NCI-H69 (cell line): ENCODE data around the gene SHMT2.
A peak's percentile ranks its signal among the peaks of the same experiment; 100 is the strongest.

Experiments
- DNase-seq: peaks from one replicate; lab custom pipeline; 2025; lab: John Stamatoyannopoulos, UW

Gene SHMT2

DNA sequence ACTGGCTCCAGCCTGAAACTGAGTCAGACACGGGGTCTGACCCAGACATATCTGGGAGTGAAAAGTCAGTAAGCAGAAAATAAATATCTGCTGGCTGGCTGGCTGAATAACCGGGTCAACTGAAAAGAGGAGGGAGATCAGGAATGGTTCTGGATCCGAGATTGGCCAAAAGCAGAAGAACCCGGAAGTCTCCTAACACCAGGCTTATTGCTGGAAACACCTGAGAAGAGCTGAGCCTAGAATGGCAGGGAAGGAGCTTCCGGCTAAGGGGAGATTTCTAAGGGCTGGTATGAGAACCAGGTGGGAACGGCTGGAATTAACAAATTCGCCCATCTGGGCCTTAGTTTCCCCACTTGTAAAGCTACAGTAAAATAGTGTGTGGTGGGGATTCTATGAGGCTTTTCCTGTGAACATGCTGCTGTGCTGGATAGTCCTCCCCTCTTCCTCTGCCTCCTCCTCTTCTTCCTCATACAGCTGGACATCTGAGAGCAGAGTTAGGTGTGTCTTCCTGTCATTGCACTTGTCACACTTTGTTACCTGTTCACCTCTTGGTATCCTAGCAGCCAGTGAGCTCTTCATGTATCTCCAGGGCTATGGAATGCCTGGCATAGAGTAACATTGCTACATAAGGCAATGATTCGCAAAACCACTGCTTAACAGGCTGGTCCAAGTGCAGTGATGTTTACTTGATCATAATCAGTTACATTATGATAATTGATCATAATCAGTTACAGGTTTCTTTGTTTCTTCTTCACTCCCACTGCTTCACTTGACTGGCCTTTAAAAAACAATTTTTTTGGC lies 2.0 kb upstream of the SHMT2 start:
- DNase-seq: peak; percentile 73

DNA sequence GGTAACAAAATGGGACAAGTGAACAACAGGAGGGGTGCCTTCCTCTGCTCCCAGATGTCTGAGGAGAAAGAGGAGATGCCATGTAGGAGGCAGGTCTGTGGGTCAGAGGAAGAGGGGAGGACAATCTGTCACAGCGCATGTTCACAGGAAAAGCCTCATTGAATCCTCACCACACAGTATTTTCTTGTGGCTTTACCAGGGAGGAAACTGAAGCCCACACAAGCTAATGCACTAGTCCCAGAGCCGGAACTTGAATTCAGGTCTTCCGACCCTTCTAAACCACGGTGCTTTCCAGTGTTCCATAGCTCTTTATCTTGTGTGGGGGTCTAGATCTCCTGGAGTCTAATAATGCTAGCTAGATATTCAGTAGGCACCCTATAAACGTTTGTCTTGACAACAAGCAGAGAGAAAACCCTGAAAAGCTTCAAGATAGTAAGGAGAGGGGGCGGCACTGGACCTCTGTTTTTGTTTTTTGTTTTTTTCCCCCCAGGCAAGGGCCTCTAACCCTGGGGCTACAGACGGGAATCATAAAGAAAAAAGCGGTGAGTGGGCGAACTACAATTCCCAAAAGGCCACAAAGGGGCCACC lies 371 bp upstream of the SHMT2 start:
- DNase-seq: peak; percentile 54

DNA sequence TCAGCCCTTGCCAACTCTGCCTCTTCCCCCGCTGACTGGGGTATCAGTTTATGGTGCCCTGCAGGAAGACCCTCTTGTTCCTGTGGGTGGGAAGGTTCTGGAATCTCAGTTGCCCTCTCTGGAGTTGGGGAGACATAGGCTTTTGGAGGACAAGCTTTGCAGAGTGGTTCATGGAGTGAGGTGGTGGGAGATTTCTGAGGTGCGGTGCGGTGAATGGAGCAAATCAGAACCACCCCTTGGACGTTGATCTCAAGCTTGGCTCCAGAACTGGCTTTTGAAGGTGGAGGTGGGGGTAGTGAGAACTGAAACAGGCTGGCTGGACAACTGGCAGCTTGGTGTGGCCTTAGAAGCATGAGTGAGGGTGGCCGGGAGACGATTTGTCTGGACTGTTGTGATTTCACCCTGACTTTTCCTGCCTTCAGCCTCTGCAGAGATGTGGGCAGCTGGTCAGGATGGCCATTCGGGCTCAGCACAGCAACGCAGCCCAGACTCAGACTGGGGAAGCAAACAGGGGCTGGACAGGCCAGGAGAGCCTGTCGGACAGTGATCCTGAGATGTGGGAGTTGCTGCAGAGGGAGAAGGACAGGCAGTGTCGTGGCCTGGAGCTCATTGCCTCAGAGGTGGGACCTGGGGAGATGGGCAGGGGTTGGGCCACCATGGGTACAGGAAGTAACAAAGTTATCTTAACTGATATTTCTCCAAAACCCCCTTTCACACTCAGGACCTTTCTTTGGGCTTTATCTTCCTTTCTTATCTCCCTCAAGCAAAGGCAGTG lies 1.1 kb downstream of the SHMT2 start:
- DNase-seq: no peak

DNA sequence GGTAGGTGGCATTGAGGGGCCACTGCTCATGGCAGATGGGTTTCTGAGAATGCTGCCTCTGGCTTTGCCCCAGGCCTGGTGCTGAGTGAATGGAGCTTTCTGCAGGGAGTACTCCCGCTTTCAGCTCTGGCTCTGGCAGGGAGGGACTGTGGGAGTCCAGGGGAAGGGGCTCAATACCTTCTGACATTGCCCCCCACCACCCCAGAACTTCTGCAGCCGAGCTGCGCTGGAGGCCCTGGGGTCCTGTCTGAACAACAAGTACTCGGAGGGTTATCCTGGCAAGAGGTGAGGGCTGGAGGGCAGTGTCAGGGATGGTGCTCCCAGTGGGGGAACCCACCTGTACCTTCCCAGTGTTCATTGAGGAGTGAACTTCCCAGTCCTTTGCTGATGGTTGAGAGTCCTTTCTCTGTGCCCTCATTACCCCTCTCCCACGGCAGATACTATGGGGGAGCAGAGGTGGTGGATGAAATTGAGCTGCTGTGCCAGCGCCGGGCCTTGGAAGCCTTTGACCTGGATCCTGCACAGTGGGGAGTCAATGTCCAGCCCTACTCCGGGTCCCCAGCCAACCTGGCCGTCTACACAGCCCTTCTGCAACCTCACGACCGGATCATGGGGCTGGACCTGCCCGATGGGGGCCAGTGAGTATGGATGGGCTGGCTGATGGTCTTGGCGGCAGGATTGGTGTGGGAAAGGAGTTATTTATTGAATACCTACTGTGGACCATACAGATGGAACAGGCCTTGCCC lies 1.9 kb downstream of the SHMT2 start:
- DNase-seq: no peak

- DNase-seq: no peak
These were observed 2.7 kb downstream of the SHMT2 start for GRCh38 chr12:57232156-57232756.

GRCh38 chr12:57233357-57234232 lies 4.1 kb downstream of the SHMT2 start:
- DNase-seq: no peak

GRCh38 chr12:57234233-57234570 lies 4.7 kb downstream of the SHMT2 start:
- DNase-seq: no peak

GRCh38 chr12:57234571-57235016 lies 5.1 kb downstream of the SHMT2 start:
- no peak for DNase-seq

DNA sequence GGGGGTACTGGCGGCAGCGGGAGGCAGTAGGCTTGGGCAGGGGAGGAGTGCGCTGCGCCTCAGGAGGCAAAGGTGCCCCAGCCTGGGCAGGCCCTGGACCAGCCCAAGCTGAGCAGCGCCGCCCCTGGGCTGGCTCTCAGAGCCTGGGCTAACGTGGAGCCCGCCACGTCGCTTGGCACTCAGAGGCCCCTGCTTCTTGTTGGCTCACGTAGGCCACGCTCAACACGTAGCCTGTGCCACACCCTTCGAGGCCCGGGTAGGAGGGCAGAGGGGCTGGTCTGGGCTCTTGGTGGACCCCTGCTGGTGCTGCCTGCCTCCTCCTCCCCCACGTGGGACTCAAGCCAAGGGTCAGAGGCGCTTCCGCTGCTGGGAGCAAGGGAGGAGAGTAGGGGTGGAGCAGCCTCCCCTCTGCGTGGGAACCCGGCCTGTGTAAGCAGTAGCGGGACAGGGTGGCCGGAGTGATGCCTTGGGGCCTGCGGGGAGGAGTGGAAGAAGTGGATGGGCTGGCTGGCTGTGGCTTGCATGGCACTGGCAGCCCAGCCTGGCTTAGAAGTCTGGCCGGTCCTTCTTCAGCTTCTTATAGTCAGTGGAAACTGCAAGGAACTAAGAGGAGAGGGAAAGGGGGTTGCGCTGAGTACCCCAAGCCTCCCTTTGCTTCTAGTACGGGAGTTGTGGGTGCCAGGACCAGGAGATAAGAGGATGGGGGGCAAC lies 5.7 kb downstream of the SHMT2 start:
- DNase-seq: peak; percentile 98

- DNase-seq: no peak
These were observed 6.2 kb downstream of the SHMT2 start for GRCh38 chr12:57235728-57236131.

DNA sequence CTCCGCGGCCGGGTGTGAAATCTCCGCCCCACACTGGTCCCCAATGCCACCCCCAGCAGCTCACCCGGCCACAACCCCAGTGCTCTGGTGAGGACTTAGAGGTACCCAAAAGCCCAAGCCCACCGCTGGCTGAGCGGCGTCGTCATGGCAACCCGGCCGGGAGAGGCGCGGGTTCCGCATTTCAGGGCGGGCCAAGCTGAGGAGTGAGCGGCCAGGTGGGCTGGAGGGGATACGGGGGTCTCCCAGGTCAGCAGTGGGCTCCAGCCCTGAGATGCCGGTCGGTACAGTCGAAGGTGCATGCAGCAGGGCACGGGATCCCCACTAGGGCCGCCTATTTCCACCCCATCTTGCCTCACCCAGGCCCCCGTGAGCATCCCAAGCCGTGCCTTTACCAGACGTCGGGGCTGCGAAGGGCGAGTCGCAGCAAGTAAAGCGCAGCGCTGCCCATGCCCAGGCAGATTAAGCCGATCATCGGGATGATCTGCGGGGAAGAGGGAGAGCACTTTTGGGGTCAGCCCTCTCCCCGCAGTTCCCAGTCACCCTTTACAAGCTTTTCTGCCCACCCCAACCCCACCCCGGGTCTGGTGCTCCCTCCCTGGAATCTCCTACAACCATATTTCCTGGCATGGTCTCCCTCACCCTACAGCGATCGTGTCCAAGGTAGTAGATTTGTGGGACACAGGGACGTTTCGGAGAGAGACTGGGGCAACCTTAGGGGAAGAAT lies 6.9 kb downstream of the SHMT2 start:
- DNase-seq: no peak

- DNase-seq: no peak
These were observed 7.5 kb downstream of the SHMT2 start for GRCh38 chr12:57236925-57237595.

DNA sequence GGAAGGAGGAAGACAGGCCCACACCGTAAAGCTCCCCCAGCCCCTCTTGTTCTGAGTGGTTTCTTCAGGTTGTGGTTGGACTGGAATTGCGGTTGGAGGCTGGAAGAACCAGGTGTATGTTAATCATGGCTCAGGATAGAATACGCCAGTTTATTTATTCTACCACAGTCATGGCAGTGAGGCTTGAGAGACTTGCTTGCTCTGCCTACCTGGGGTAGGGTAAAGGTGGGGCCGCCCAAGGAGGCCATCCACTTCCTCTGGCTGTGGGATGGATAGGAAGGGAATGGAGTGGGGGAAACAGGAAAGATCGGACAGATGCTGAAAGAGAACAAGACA lies 8.1 kb downstream of the SHMT2 start:
- DNase-seq: peak; percentile 71

DNA sequence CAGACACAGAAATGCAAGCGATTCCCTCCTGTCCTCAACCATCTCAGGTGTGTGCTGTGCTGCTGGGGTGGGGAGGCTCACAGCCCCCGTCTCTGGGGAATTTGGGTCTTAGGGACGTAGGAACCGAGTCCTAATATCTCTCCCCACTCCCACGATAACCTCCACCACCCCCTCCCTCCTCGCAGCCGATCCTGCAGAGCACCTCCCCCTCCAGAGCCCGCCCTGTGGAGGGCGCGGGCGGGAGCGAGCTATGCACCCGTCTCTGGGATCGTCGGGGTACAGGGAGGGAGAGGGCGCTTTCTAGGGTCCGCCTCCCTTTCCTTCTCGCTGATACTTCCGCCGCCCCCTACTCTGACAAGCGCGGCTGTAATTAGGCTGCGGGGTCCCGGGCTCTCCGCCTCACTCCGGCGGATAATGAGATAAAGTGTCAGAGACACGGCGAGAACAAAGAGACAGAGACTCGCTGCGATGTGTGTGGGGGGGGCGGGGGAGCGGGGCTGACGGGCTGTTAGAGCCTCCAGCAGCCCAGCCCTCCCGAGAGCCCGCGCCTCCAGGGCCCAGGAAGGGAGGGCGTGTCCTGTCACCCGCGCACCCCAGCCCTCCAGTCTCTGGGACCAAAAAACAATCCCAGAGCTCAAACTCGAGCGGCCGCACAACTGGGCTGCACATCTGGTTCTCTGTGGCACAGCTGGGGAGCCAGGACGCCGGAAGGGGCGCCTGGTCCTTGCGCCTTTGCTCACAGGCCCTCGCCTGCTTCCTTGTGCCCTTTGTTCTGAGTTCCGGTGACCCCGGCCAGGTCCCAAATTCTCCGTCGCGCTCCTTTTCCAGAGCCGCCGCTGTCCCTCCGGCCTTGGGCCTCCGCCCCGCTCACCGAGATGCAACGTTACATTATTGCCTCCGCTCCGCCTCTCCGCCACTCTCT lies 8.7 kb downstream of the SHMT2 start:
- peak; percentile 78 for DNase-seq

DNA sequence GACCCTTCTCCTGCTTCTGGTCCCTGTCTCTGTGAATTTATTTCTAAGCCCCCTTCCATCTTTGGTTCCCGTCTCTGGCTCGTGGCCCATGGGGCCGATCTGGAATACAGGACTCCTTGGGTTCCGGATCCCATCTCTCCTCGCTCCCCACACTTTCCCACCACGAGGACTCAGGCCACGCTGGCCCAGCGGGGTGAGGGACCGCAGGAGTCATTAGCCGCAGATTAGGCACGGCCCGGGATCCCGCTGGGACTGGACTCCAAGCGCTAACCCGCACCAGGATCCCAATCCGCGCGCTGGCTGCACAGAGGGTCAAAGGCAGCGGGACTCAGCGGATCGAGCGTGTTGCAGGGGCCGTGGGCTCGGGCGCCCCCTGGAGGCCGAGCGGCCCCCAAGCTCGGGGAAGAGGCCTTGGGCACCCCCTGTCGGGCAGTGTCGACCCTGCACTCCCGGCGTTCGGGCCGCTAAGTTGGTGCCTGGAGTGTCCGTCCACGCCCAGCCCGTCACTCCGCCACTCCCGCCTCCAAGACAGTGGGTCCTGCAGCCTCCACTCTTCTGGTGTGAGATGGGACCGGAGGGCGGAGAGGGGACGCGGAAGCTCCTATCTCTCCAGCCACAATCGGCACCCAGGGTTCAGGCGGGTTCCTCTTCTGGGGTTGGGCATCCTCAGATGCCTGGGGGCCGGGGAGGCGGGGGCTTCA lies 9.5 kb downstream of the SHMT2 start:
- DNase-seq: peak; percentile 92

- peak; percentile 86 for DNase-seq
These were observed 10.1 kb downstream of the SHMT2 start for GRCh38 chr12:57239587-57240065.
